GM10847 (cell line): ENCODE data around the gene MLC1.

Source experiments
- POLR2A ChIP-seq: IDR thresholded peaks from 2 replicates; pipeline ENCODE4 v1.6.1; 2011; ENCODE audit not compliant: insufficient read length; ENCODE audit errors: extremely low read depth

MLC1 gene

DNA sequence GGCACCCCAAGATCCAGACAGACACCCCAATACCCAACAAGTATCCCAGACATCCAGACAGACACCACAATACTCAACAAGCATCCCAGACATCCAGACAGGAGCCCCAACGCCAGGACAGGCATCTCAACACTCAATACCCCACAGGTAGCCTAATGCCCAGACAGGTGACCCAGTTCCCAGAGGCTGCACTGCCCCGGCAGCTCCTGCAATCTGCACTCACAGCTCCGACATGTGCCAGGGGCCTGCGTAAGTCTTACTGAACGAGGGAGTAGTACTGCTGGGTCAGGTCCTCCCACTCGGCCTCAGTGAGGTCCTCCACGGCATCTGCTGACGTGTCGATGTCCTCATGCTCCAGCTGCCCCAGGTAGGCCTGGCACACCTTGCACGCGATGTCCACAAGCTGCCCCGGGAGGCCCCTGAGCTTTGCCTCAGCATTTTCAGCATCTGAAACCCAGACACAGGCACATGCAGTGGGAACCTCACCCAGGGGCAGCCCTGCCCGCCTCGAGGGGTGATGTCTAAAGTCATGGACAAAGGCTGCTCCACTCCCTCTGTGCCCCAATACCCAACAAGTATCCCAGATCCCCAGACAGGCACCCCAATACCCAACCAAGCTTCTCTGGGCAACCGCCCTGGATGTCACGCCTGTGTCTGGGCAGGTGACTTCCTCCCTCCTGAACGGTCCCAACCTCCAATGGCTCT, 43.7 kb downstream of the MLC1 start:
- TF ChIP-seq POLR2A = no peak

DNA sequence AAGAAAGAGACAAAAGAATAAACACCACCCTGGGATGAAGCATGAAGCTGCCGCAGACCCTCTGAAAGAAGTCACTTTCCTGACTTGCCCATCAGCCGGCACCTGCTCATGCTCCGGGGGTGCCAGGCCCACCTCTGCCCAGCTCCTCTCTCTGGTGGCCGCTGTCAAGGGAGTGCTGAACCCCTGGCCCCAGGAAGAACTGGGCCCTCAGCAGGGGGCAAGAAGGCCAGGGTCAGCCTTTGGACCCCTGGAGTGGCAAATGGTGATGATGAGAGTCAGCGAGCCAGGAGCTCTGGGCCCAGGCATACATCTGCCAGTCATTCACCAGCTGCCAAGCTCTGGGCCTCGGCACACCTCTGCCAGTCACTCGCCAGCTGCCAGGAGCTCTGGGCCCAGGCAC, 44.5 kb downstream of the MLC1 start:
- no peak for TF ChIP-seq POLR2A

GRCh38 chr22:50039669-50040443, 45.4 kb downstream of the MLC1 start:
- TF ChIP-seq POLR2A = no peak

DNA sequence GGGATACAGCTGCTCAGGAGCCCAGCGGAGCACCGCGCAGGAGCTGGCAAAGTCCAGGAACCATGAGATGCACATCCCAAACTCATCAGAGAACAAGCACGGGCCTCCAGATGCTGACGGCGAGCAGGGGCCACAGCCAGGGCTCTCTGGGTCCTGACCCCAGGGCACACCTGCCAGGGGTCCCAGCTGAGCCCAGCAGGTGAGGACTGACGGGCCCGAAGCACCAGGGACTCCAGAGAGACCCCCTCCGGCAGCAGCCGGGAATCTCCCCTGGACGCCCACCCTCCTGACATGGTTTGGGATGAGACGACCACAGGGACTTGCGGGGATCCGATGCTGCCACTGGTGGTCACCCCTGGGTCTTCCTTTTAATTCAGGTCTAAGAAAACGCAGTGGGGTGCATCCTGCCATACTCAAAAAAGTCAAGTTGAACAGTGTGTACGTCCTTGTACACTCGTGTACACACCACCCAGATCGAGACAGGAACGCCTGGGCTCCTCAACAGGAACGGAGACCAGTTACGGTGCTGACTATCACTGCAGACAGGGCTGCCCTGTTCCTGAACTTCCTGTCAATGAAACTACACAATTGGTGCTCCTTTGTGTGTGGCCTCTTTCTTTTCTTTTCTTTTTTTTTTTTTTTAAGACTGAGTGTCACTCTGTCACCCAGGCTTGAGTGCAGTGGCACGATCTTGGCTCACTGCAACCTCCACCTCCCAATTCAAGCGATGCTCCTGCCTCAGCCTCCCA, 49.1 kb downstream of the MLC1 start:
- no peak for TF ChIP-seq POLR2A

DNA sequence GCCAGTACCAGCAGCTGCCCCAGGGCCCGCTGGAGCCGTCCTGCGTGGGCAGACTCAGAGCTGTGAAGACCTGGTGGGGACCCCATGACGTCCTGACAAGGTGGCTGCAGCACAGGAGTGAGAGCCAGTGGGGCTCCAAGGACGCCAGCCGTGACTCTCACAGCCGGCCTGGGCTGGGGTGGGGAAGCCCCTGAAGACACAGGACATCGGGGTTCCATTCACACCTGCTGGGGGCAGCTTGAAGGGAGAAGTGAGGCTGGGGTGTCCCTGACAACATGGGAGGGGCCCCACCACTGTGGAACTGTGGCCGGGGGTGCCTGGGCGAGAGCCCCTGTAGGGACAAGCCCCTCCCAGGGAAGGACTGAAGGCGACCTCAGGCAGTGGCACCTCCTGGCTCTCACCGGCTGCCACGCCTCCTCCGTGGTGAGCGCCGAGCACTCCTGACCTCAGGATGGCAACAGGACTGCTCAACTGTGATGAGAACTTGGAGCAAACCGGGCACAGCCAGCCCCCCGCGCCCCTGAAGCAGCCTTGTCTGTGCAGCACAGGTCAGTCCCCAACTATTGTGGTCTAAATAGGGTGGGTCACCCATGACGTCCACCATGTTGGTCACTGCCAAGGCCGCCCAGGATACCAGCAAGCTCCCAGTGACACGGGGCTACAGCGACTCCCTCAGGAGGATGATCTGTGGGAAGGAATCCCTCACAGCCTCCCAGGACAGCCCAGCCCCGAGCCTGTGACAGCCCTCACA, 49.9 kb downstream of the MLC1 start:
- TF ChIP-seq POLR2A = no peak

DNA sequence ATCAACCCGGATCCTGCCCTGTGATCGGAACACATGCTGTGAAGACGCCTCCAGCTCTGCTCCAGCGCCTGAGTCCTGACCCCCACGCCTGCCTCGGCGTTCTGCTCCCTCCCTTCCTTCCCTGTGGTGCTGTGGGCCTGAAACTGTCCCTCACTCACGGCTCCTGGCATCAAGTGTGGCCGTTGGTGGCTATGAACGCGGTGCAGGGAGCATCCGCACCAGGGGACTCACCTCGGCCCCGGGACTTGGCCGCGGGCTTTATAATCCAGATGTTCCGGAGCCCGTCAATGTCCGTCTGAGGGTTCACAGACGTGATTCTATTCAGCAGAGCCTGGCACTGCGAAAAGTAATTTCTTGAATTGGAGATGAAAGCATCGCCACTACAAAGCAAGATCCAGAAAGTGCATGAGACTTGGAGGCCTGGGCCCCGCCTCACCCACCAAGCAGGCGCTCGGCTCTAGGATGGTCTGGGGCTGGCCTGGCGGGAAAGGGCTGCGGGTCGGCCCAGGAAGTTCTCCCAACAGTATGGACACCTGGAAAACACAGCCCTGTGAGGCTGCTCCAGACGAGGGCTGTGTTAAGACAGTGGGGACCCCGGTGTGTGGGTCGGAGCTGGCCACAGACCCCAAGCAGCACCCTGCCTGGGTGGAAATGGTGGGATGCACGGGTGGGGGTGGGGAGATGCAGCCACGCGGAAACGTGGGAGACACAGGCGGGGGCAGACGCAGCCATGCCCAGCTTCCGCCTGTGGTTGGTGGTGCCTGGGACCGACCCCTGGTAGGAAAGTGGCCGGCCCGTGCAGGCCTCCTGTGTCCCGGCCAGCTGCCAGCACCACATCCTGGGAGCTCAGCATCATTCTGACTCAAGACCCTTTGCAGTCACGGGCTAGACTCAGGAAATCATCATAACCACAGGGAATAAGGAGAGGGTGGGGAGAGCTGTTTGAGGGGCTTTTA, 50.8 kb downstream of the MLC1 start:
- TF ChIP-seq POLR2A = no peak

DNA sequence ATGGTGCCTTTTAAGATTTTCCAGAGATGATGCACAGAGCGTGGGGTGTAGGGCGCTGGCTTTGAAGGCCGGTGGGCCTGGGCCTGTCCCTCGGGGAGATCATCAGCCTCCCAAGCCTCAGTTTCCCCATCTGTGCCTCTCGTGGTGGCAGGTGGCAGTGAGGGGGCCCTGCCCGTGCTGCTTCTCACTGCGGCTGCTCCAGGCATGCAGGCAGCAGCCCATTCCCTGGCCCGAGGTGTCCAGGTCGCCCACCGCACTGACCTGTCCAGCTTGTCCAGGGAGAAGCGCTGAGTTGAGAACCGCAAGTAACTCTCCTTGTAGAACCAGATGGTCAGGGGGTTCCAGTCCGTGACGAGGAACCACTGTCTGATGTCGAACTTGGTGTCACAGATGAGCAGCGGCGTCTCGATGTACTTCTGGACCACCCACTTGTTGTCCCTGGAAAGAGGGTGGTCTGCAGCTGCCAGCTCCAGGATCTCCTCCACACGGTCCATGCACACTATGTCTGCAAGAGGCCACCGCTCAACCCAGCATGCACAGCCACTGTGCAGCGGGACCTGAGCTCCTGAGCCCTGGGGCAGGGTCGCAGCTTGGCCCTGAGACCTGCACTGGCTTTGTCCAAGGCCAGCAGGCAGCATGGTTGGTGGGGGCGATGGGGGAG, 52.2 kb downstream of the MLC1 start:
- no peak for TF ChIP-seq POLR2A

- TF ChIP-seq POLR2A = no peak
Measured at GRCh38 chr22:50032109-50032871, 52.9 kb downstream of the MLC1 start.

GRCh38 chr22:50031189-50032091, 53.8 kb downstream of the MLC1 start:
- TF ChIP-seq POLR2A = no peak

DNA sequence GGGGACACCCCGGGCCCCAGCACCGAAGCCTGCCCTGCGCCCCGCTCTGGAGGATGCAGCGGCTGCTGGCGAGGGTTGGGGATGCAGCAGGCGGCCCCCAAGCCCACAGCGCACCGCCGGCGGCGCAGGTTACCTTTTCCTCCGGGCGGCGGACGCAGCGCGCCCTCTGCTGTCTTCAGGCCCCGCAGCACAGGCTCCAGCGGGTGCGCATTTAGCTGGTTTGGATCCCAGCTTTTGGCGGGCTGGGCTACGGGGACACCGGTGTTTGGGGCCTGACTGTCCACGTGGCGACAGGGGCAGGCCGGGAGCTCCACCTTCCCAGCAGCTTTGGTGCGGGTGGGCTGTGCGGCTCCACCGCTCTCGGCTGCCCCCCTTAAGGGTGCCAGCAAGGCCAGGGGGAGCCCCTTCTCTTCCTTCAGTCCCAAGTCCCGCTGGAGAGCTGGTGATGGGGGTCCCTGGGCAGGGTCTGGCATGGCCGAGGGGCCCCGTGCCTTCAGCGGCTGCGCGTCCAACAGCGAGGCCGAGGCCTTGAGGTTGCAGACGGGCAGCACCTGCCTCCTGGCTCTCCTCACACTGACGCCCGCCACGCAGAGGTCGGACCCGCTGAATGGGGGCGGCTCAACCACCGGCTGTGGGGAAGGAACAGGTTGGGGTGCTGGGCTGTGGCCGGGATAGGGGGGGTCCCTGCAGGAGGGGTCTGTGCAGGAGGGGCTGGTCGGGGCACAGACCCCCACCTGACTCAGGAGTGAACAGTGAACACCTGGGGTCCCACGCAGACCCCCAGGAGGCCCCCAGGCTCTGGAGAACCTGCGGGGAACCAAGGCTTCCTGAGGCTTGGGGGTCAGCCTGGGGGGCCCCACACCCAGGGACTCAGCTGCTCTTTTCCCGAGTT, 54.7 kb downstream of the MLC1 start:
- no peak for TF ChIP-seq POLR2A

DNA sequence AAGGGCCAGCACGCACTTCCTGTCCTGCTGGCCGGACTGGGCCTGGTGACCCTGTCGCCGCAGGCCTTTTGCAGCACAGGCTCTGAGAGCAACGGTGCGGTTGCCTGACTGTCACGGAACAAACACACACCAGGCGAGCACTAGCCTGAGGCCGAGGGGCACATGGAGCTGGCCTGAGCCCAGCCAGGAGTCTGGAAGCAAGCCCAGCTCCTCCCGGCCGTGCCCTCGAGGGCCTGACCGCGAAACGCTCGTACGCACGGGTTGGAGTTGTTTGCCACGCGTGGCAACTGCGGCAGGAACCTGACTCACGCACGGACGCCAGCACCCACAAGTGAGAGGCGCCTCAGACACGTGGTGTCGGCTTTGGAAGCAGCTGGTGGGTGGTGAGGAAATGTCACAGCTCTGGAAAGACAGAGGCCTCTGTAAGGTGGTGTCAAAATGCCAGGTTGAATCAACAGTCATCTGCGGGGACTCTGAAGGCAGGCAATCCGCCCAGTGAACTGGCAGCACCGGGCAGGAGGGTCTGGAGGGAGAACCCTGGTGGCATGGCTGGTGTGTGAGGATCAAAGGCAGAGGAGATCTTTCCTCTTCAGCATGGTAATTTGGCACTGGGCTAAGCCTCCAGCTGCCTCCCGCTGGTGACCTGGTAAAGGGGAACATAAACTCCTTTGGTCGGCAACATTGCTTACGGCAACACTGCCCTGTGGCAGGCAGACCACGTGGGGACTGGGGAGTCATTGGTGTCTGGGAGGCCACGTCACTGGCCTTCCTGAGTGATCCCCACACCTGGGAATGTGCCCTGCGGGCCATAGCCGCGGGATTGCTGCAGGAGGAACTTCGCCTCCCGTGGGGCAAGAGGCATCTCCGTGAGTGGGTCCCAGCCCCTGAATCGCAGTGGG, 57.3 kb downstream of the MLC1 start:
- TF ChIP-seq POLR2A = no peak
